ENCODE data around the gene AHSP. TPM values are rescaled to one million over a fixed set of nuclear protein-coding genes. Genes with fewer than 3 reads are reported as not detected.

AHSP gene
- total RNA-seq, 4 donors from 2014 or later = not detected

DNA sequence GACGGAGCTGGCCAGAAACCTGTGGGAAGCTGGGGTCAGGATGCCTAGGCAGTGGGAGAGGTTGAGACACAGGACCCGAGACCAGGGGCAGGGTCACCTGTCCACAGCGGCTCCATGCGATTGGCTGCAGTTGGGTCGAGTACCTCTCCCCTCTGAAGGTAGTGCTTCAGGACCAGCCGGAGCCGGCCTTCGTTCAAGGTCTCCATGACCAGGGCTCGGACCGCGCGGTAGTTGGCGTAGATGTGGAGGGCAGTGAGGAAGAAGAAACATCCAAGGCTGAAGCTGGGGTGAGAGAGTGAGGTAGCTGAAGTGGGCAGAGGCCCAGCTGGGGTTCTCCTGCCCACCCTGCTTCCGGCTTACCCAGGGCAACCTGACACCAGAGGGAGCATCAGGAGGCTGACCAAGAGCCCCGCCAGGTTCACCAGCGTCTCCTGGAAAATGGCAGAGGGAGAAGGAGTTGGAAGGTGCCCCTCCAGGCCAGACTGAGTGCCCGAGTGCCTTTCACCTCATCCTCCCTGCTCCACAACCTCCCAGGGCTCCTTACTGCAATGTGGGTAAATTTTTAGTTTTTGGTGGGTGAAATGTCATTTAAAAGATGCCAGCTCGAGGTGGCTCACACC lies 34.1 kb upstream of the AHSP start:
- peaks cover 0 to 90% (median 11%) of the 10 kb centered on the region in 3 donors for H3K36me3 ChIP-seq
- no peak for DNase-seq (ENCODE audit: low spot score in 2 of 2)
- TF ChIP-seq, protein P1, sequence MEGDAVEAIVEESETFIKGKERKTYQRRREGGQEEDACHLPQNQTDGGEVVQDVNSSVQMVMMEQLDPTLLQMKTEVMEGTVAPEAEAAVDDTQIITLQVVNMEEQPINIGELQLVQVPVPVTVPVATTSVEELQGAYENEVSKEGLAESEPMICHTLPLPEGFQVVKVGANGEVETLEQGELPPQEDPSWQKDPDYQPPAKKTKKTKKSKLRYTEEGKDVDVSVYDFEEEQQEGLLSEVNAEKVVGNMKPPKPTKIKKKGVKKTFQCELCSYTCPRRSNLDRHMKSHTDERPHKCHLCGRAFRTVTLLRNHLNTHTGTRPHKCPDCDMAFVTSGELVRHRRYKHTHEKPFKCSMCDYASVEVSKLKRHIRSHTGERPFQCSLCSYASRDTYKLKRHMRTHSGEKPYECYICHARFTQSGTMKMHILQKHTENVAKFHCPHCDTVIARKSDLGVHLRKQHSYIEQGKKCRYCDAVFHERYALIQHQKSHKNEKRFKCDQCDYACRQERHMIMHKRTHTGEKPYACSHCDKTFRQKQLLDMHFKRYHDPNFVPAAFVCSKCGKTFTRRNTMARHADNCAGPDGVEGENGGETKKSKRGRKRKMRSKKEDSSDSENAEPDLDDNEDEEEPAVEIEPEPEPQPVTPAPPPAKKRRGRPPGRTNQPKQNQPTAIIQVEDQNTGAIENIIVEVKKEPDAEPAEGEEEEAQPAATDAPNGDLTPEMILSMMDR (IDR thresholded peaks at IDR 0.05) = no peak
- TF ChIP-seq POLR2A (IDR thresholded peaks at IDR 0.05) (no peak), EP300 (IDR thresholded peaks at IDR 0.05) (no peak)
- H3K4me1 ChIP-seq = peaks cover 0 to 4% (median 0%) of the 10 kb centered on the region in 4 donors
- H3K27me3 ChIP-seq = no peaks in the 10 kb centered on the region
- H3K27ac ChIP-seq = no peak overlapping the region
- no peak overlapping the region for H3K4me3 ChIP-seq
- 91 to 92% methylated on average over 18 of the region's 18 CpGs for WGBS, 2 donors
- H3K9me3 ChIP-seq = no peaks in the 10 kb centered on the region

- Histone ChIP-seq H3K9me3 (no peaks in the 10 kb centered on the region), H3K36me3 (peaks cover 0 to 90% (median 11%) of the 10 kb centered on the region in 3 donors), H3K27me3 (no peaks in the 10 kb centered on the region), H3K4me3 (no peak overlapping the region), H3K27ac (no peak overlapping the region), H3K4me1 (peaks cover 0 to 6% (median 0%) of the 10 kb centered on the region in 4 donors)
- no peak for TF ChIP-seq EP300 (IDR thresholded peaks at IDR 0.05)
- TF ChIP-seq POLR2A (IDR thresholded peaks at IDR 0.05) = no peak
- TF ChIP-seq, protein P1 (IDR thresholded peaks at IDR 0.05) = no peak
- WGBS, 2 donors = 84% methylated on average over 9 to 10 of the region's 10 CpGs
- DNase-seq (ENCODE audit: low spot score in 2 of 2) = no peak
These were observed 31.0 kb upstream of the AHSP start for GRCh38 chr16:31496670-31497069.

DNA sequence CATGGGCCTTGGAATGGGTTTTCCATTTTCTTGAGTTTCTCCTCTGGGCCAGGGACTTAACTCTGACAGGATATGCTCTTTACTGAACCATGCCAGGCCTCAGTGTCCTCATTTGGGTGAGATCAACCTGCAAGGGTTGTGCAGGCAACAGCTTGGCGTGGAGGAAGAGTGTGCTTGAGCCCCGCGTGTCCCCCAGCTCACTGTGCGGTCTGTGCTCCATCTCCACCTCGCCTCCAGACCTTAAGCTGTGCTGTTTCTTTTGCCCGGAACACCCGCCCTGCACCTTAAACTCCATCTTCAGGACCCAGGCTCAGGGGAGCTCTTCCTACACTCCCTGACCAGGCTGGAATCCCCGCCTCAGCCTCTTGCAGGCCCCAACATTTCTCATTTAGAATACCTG lies 29.2 kb upstream of the AHSP start:
- TF ChIP-seq, protein P1 (IDR thresholded peaks at IDR 0.05) = no peak
- TF ChIP-seq POLR2A (IDR thresholded peaks at IDR 0.05) (no peak), EP300 (IDR thresholded peaks at IDR 0.05) (no peak)
- 93 to 96% methylated on average over 8 of the region's 8 CpGs for WGBS, 2 donors
- Histone ChIP-seq H3K36me3 (peaks cover 0 to 72% (median 7%) of the 10 kb centered on the region in 3 donors), H3K27ac (no peak overlapping the region), H3K9me3 (no peaks in the 10 kb centered on the region), H3K4me3 (no peak overlapping the region), H3K4me1 (peaks cover 0 to 21% (median 0%) of the 10 kb centered on the region in 4 donors), H3K27me3 (no peaks in the 10 kb centered on the region)
- DNase-seq (ENCODE audit: low spot score in 2 of 2) = no peak

DNA sequence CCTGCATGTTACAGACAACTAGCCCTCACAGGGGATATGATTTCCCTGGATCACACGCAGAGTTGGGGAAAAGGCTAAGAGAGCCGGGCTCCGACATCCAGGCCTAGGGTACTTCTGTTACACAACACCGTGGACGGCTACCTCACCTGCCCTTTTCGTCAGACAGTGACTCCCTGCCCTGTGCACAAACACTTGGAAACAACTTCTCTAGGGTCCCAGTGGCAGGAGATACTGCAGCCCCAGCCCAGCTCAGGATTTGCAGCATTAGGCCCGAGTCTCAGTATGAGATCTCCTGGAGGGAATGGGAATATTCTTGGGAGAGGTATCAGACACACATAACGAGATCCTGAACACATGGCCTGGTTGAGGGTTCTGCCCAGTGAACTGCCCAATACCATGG lies 27.8 kb upstream of the AHSP start:
- Histone ChIP-seq H3K4me1 (peaks cover 0 to 25% (median 0%) of the 10 kb centered on the region in 4 donors), H3K27me3 (no peaks in the 10 kb centered on the region), H3K27ac (no peak overlapping the region), H3K4me3 (no peak overlapping the region), H3K36me3 (peaks cover 0 to 66% (median 7%) of the 10 kb centered on the region in 3 donors), H3K9me3 (no peaks in the 10 kb centered on the region)
- 95 to 99% methylated on average over 8 of the region's 8 CpGs for WGBS, 2 donors
- DNase-seq (ENCODE audit: low spot score in 2 of 2) = no peak
- TF ChIP-seq POLR2A (IDR thresholded peaks at IDR 0.05) (no peak), EP300 (IDR thresholded peaks at IDR 0.05) (no peak)
- TF ChIP-seq, protein P1 (IDR thresholded peaks at IDR 0.05) = no peak

GRCh38 chr16:31501226-31501965 lies 26.3 kb upstream of the AHSP start:
- Histone ChIP-seq H3K27me3 (no peaks in the 10 kb centered on the region), H3K4me1 (peaks cover 0 to 40% (median under 1%) of the 10 kb centered on the region in 4 donors), H3K9me3 (no peaks in the 10 kb centered on the region), H3K4me3 (no peak overlapping the region), H3K27ac (no peak overlapping the region), H3K36me3 (peaks cover 0 to 62% (median 4%) of the 10 kb centered on the region in 3 donors)
- TF ChIP-seq, protein P1 (IDR thresholded peaks at IDR 0.05) = no peak
- TF ChIP-seq EP300 (IDR thresholded peaks at IDR 0.05) (no peak), POLR2A (IDR thresholded peaks at IDR 0.05) (no peak)
- no peak for DNase-seq (ENCODE audit: low spot score in 2 of 2)
- WGBS, 2 donors = 63 to 67% methylated on average over 3 of the region's 3 CpGs
